KOPT-K1 (cell line): ENCODE data around the gene COL1A2.

Experiments used
- H3K27ac ChIP-seq: fragments of 200-600 bp; sonication (generic); 2 replicates; pipeline ENCODE4 v1.5.1; 2016; ENCODE audit warnings: antibody characterized with exemption, mild to moderate bottlenecking, low read depth, low read length; ENCODE audit not compliant: poor library complexity, severe bottlenecking
- H3K36me3 ChIP-seq: fragments of 200-600 bp; sonication (generic); 2 replicates; pipeline ENCODE4 v1.5.1; 2017; ENCODE audit warnings: antibody characterized with exemption, mild to moderate bottlenecking, low read length, moderate library complexity; ENCODE audit not compliant: insufficient read depth
- H3K9me3 ChIP-seq: fragments of 200-600 bp; sonication (generic); 2 replicates; pipeline ENCODE4 v1.5.1; 2017; ENCODE audit warnings: antibody characterized with exemption, low read length, mild to moderate bottlenecking; ENCODE audit not compliant: insufficient read depth, poor library complexity, severe bottlenecking

COL1A2 gene

DNA sequence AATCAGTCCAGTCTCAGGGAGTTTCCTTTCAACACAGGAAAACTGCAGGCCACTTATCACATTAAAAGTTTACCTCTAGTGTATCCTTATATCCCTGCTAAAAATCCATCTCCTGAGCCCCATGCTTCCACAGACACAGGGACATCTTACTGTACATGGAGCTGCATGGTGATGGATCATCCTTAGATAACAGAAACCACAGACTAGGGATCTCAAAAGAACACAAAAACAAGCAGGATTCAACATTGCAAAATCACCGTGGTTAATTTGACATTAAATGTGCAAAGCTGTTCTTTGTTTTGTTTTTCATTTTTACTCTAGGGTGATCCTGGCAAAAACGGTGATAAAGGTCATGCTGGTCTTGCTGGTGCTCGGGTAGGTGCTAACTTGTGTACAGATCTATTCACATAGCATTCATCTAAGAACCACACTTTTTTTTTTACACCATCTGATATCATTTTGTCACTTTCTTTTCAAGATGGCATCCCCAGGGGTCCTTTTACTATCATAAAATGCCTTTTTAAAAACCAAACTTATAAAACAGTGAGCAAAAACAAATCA, 18.1 kb downstream of the COL1A2 start:
- no peak overlapping the region for H3K27ac ChIP-seq
- H3K9me3 ChIP-seq, result no peaks in the 10 kb centered on the region
- no peaks in the 10 kb centered on the region for H3K36me3 ChIP-seq

DNA sequence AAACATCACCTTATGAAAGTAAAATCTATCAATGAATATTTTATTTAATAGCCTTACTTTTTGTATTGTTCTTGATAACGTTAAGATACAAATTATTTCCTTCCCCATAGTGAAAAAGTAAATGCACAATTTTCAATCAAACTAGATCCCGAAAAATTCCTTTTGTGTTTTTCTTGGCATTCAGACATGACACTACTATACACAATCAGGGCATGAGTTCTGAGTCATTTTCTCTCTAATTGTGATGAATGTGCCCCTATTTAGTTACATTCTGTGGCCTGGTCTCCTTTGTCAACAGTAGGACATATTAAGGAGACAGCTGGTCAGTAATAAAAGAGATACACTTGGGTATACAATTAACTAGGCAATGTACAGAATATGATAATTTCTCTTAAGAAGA, 19.8 kb downstream of the COL1A2 start:
- H3K9me3 ChIP-seq, result no peaks in the 10 kb centered on the region
- H3K27ac ChIP-seq, result no peak overlapping the region
- no peaks in the 10 kb centered on the region for H3K36me3 ChIP-seq

DNA sequence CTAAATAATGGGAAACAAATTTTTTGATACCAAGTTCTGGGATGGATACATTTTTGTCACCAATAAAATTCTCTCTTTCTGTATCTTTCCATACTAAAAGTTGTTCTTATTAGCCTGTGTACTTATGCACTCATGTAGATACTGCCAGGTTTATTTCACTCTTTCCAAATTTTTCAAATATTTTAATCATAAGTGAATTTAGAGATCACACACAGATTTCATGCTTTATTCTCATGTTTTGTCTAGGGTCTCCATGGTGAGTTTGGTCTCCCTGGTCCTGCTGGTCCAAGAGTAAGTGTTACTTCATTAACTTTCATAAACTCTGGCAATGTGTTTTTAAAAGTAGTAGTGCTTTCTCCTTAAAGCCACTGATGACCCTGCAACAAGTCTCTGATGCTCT, 20.3 kb downstream of the COL1A2 start:
- Histone ChIP-seq H3K9me3 (no peaks in the 10 kb centered on the region), H3K27ac (no peak overlapping the region), H3K36me3 (no peaks in the 10 kb centered on the region)

DNA sequence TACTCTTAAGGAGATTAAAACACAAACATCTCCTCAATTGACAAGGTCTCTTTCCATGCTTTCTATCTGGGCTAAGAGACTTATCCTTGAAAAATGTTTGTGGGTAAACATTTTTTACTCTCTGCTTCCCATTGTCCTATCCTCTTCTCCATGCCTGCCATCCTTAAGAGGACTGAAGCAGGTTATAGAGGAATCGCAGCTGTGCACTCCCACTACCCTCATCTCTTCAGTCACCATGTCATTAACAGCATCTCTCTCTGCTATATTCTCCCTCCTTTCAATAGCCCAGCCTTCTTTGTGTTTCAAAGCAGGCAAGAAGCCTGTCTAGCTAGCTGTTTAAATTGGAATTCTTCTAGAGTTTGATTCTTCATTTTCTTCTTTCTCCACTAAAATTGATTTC, 22.6 kb downstream of the COL1A2 start:
- no peaks in the 10 kb centered on the region for H3K9me3 ChIP-seq
- no peak overlapping the region for H3K27ac ChIP-seq
- no peaks in the 10 kb centered on the region for H3K36me3 ChIP-seq

DNA sequence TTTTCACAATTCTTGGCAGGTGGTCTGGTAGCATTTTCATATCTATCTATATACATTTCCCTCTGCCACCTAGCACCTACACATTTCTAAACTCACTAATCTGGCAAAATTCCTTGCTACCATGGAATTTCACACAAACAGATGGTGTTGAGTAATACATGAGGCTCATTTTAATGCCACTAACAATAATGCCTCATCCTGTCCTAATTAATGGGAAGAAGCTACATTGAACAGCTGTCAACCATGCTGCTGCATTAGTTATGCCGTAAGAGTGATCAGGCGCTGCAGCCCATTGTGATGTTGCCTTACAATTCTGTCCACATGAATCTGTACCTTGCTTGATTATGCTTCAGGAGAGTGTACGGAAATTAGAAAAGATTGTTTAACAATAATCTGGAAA, 23.2 kb downstream of the COL1A2 start:
- Histone ChIP-seq H3K36me3 (no peaks in the 10 kb centered on the region), H3K27ac (no peak overlapping the region), H3K9me3 (no peaks in the 10 kb centered on the region)

DNA sequence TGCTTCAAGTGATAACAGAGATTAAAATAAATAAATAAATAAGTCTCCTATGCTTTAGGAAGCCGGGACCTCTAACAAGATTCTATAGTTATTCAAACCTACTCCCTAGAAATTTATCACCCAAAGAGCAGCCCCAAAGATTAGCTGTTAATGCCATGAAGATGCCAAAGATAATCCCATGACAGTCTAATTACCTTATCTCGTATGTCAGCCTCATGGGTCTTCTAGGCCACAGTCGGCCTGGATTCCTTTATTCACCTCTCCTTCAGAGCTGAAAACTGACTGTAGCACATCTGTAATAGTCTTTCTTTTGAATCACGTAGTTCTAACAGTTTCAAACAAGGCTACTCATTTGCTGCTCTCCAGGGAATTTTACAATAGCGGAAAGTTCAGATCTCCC, 24.2 kb downstream of the COL1A2 start:
- Histone ChIP-seq H3K9me3 (no peaks in the 10 kb centered on the region), H3K36me3 (no peaks in the 10 kb centered on the region), H3K27ac (no peak overlapping the region)

DNA sequence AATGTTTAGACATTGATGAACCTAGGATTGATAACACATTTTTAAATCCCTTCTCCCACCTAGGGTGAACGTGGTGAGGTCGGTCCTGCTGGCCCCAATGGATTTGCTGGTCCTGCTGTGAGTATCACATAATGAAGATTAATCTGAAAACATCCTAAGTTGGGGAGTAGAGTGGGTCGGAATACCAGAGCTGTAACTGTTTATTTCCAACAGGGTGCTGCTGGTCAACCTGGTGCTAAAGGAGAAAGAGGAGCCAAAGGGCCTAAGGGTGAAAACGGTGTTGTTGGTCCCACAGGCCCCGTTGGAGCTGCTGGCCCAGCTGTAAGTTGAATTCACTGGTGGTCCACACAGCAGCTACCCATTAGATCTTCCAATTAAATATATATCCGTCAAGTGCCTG, 25.6 kb downstream of the COL1A2 start:
- Histone ChIP-seq H3K9me3 (no peaks in the 10 kb centered on the region), H3K36me3 (no peaks in the 10 kb centered on the region), H3K27ac (no peak overlapping the region)

DNA sequence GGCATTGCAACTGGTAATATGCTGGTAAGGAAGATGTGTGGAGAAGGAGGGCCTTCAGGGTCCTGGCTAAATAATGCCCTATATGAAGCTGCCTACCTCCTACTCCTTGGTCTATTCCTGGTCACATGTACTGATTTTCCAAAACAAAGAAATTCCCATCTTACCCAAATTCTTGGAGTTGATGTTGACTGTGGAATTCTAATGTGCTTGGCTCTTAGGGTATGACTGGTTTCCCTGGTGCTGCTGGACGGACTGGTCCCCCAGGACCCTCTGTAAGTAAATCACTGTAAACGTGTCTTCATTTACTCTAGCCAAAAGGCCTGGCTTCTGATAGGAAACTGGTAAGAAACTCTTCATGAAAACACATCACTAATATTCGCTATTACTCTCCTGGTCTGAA, 27.0 kb downstream of the COL1A2 start:
- no peak overlapping the region for H3K27ac ChIP-seq
- H3K9me3 ChIP-seq, result no peaks in the 10 kb centered on the region
- H3K36me3 ChIP-seq, result no peaks in the 10 kb centered on the region

DNA sequence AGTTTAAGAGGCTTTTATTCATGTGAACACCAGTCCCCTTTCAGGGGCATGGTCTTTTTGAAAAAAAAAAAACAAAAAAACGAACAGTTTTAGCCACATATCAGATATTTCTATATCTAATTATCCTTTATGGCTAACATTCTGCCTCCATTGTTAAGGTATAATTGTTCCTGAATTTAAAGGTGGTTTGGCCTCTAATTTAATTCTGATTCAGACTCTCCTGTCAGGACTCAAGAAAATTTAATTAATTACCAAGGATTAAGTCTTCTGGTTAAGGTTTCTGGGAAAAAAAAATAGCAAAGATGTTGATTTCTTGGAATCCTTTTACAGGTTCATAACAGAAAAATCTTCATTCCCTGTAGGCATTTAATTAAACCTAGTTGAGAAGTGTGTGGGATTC, 27.4 kb downstream of the COL1A2 start:
- no peak overlapping the region for H3K27ac ChIP-seq
- no peaks in the 10 kb centered on the region for H3K36me3 ChIP-seq
- H3K9me3 ChIP-seq, result no peaks in the 10 kb centered on the region

DNA sequence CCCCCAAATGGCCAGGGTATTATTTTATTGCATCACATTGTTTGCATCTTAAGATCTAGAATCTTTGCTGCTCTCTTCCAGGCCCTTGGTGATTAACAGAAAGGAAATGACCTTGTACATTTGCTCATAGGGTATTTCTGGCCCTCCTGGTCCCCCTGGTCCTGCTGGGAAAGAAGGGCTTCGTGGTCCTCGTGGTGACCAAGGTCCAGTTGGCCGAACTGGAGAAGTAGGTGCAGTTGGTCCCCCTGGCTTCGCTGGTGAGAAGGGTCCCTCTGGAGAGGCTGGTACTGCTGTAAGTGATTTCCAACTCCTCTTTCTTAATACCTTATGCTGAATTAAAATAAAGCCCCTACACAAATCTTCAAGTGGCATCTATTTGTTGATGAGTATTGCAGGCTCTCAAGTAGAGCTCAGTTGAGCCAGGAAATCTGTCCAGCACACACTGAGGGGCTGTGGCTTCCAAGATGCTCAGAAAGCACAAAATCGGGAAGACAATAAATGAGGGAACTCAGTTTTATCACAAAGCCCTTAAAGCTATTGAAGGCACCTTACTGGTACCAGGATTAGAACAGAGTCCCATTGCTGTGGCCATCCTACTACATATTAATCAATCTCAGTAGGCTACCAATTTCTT, 28.2 kb downstream of the COL1A2 start:
- Histone ChIP-seq H3K9me3 (no peaks in the 10 kb centered on the region), H3K27ac (no peak overlapping the region), H3K36me3 (no peaks in the 10 kb centered on the region)

DNA sequence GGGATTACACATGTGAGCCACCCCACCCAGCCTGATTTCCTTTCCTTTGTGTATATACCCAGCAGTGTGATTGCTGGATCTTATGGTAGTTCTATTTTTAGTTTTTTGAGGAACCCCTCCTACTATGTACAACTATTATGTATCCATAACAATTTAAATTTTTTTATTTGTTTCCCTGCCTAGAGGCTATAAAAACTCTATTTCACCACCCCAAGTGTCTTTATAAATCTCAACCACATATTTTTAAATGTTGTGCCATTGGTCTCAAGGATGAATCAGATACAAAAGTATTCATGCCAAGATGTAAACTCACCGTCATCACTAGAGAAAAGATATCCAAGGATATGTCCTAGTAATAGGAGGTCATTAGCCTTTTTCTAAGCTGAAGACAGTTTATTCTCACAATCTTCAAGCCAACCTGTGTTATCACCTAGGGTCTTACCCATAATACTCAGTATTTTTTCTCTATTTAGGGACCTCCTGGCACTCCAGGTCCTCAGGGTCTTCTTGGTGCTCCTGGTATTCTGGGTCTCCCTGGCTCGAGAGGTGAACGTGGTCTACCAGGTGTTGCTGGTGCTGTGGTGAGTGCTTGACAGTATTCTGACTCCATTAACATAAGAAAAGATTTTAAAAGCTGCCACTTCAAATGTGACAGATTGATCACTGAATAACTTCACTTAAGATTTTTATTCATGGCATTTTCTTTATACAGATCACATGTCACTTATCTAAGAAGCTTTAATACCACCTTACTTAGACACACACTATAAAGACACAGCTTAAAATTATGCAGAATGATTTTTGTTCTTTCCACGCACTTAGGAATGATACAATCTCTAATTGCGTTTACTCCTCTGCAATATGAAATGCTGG, 29.4 kb downstream of the COL1A2 start:
- no peaks in the 10 kb centered on the region for H3K36me3 ChIP-seq
- no peaks in the 10 kb centered on the region for H3K9me3 ChIP-seq
- H3K27ac ChIP-seq, result no peak overlapping the region

DNA sequence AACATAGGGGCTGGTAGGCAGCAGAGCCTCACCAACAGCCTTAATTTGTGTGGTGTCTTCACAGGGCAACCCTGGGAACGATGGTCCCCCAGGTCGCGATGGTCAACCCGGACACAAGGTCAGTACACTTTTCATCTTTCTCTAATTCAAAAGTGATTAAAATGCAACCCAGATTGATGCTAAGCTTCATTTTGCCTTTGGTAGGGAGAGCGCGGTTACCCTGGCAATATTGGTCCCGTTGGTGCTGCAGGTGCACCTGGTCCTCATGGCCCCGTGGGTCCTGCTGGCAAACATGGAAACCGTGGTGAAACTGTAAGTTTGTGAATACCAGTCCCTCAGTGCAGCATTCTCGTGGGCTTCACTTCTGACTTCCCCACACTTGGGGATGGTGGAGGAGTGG, 30.9 kb downstream of the COL1A2 start:
- Histone ChIP-seq H3K36me3 (no peaks in the 10 kb centered on the region), H3K9me3 (no peaks in the 10 kb centered on the region), H3K27ac (no peak overlapping the region)

DNA sequence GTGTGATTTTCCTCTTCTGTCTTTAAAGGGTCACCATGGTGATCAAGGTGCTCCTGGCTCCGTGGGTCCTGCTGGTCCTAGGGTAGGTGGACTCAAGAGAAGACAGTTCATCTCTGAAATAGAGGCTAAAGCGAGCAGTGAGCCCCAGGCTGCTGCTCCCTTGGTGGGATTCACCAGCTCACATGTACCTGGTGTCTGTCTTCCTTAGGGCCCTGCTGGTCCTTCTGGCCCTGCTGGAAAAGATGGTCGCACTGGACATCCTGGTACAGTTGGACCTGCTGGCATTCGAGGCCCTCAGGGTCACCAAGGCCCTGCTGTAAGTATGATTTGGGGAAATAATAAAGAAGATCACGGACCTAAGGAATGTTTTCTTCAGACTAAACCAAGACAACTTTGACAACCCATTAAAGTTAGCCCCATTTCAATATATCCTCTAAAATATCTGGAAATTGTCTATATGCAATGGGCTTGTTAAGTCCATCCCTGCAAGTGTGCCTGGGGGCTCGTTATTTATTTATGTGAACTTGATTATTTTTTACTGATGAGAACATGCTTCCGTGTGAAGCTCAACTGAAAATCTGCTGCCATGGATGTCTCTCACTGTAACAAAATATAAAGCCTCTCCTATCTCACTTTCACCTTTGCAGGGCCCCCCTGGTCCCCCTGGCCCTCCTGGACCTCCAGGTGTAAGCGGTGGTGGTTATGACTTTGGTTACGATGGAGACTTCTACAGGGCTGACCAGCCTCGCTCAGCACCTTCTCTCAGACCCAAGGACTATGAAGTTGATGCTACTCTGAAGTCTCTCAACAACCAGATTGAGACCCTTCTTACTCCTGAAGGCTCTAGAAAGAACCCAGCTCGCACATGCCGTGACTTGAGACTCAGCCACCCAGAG, 32.5 kb downstream of the COL1A2 start:
- H3K27ac ChIP-seq, result no peak overlapping the region
- no peaks in the 10 kb centered on the region for H3K9me3 ChIP-seq
- H3K36me3 ChIP-seq, result no peaks in the 10 kb centered on the region

DNA sequence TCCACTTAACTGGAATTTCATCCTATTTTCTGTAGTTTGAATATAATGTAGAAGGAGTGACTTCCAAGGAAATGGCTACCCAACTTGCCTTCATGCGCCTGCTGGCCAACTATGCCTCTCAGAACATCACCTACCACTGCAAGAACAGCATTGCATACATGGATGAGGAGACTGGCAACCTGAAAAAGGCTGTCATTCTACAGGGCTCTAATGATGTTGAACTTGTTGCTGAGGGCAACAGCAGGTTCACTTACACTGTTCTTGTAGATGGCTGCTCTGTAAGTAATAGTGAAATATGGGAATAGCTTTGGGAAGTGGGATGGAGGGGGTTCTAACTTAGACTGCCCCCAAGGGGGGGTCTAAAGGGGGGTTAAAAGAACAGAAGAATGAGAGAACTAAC, 34.5 kb downstream of the COL1A2 start:
- Histone ChIP-seq H3K36me3 (no peaks in the 10 kb centered on the region), H3K9me3 (no peaks in the 10 kb centered on the region), H3K27ac (no peak overlapping the region)

DNA sequence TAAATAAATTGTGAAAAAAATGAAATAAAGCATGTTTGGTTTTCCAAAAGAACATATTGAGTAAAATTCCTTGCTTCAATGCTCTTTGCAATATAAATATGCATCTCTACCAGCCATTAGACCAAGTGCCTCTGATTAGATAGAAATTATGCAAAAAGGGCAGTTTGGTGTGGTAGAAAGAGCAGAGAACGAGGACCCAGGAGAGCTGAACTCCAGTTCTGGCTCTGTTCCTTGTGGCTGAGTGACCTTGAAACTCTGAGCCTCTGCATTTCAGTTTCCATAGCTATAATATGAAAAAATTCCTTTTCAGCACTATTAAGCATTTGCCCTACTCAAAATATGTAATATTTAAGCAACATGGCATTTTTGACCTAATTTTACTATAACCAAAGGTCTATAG, 36.5 kb downstream of the COL1A2 start:
- H3K36me3 ChIP-seq, result no peaks in the 10 kb centered on the region
- H3K27ac ChIP-seq, result no peak overlapping the region
- no peaks in the 10 kb centered on the region for H3K9me3 ChIP-seq
